HepG2 (cell line): ENCODE data around the gene CR1. TPM values are rescaled to one million over a fixed set of nuclear protein-coding genes. Genes with fewer than 3 reads are reported as not detected.

Experiments
- ATM ChIP-seq: fragments of 450-650 bp; IDR thresholded peaks from 2 replicates; pipeline ENCODE4 v1.7.1; 2017; ENCODE audit warnings: mild to moderate bottlenecking, borderline replicate concordance
- FOXO4 ChIP-seq: sonication (generic); formaldehyde crosslinking; conservative IDR thresholded peaks from 2 replicates; pipeline ENCODE4 v1.8.1; 2023; ENCODE audit warnings: missing genetic modification reagents
- FOXP1 ChIP-seq, 2 experiments: fragments of 450-650 bp in 1 of 2; IDR thresholded peaks; 2 replicates each; pipeline ENCODE4 v1.6.1; 2017 to 2018; ENCODE audit warnings: antibody characterized with exemption in 1 of 2
- GATAD2A ChIP-seq: IDR thresholded peaks from 2 replicates; pipeline ENCODE4 v1.6.1; 2016
- MAX ChIP-seq: IDR thresholded peaks from 2 replicates; pipeline ENCODE4 v1.6.1; 2012; ENCODE audit warnings: inconsistent platforms
- PAXIP1 ChIP-seq: sonication (generic); formaldehyde crosslinking; conservative IDR thresholded peaks from 2 replicates; pipeline ENCODE4 v1.4.0; 2020; ENCODE audit warnings: mild to moderate bottlenecking, missing genetic modification reagents, moderate library complexity
- ZNF784 ChIP-seq: sonication (generic); formaldehyde crosslinking; IDR thresholded peaks from 2 replicates; pipeline ENCODE4 v1.5.1; 2020; ENCODE audit warnings: missing genetic modification reagents, mild to moderate bottlenecking, borderline replicate concordance
- polyA plus RNA-seq, 8 experiments: library from polyadenylated mRNA; depleted of rRNA in 3 of 8; stranded (reverse) in 7 of 8; unstranded in 1 of 8; fragments of >200 nt; fragmentation: Illumina TruSeq in 4 of 8; extraction: Trizol in 4 of 8; gene quantifications; 2 replicates each; pipeline versions ENCODE4 v1.2.1 to v1.2.3, GENCODE V29; 2011 to 2016; ENCODE audit warnings: low read depth in 4 of 8, missing spikeins in 1 of 8, mixed read lengths in 1 of 8; ENCODE audit not compliant: insufficient read depth in 1 of 8
- total RNA-seq, 5 experiments: library from RNA; depleted of rRNA; stranded (reverse); fragments of >200 nt; fragmentation: Illumina TruSeq; extraction: Trizol; gene quantifications; 2 replicates each; pipeline ENCODE4 v1.2.3, GENCODE V29; 2016; ENCODE audit warnings: low read depth in 1 of 5

The CR1 gene
- total and polyA plus RNA-seq, 2 of the 13 experiments (the other 11 are each of a cell fraction or from before 2014, with no cell fraction given): not detected

GRCh38 chr1:207603777-207604176 is 107.8 kb downstream of the CR1 start (continued):
- TF ChIP-seq GATAD2A (CRISPR knock-in tag) (peak; percentile 94), ATM (no peak), ZNF784 (CRISPR knock-in tag) (0 out of 2 replicates have a peak, but pooled peaks have one; percentile 34), FOXO4 (CRISPR knock-in tag) (no peak), FOXP1 (IDR thresholded peaks at IDR 0.05) (0 out of 2 replicates have a peak, but pooled peaks have one; percentile 34), FOXP1 (CRISPR knock-in tag; IDR thresholded peaks at IDR 0.05) (peak; percentile 72), PAXIP1 (CRISPR knock-in tag) (peak; percentile 84), MAX (peak; percentile 47; the same call in 1 of the 2 replicates)
